HAP-1 (cell line): ENCODE results near the gene TPRG1L.

Experiments used
- DNase-seq, 2 experiments: peaks; one replicate each; pipeline ENCODE4 v3.0.0-alpha.2; 2016 to 2020; ENCODE audit warnings: low spot score in 2 of 2
- H3K27me3 ChIP-seq: fragments of 250-450 bp; sonication (Bioruptor Pico); 2 replicates; pipeline ENCODE4 v1.5.1; 2020; ENCODE audit warnings: low read depth, mild to moderate bottlenecking, moderate library complexity
- H3K36me3 ChIP-seq: fragments of 250-450 bp; sonication (Bioruptor Pico); replicated peaks from 2 replicates; pipeline ENCODE4 v1.5.1; 2020; ENCODE audit warnings: mild to moderate bottlenecking
- H3K4me1 ChIP-seq: fragments of 250-450 bp; sonication (Bioruptor Pico); 2 replicates; pipeline ENCODE4 v1.5.1; 2020; ENCODE audit warnings: mild to moderate bottlenecking
- H3K4me3 ChIP-seq: fragments of 250-450 bp; sonication (Bioruptor Pico); 2 replicates; pipeline ENCODE4 v1.5.1; 2020; ENCODE audit warnings: mild to moderate bottlenecking, moderate library complexity
- H3K9me3 ChIP-seq: fragments of 250-450 bp; sonication (Bioruptor Pico); 2 replicates; pipeline ENCODE4 v1.5.1; 2020; ENCODE audit warnings: mild to moderate bottlenecking, moderate library complexity
- in situ Hi-C: fragments of 300-500 bp; cut with MboI; formaldehyde crosslinking; loops from 3 replicates; pipeline ENCODE4 v1.14.3; 2020; ENCODE audit warnings: low sequenced_read_pairs, inconsistent platforms, mixed read lengths

The TPRG1L gene

GRCh38 chr1:3598522-3599285 is 26.1 kb upstream of the TPRG1L start:
- Histone ChIP-seq H3K4me1 (no peaks in the 10 kb centered on the region), H3K36me3 (no peaks in the 10 kb centered on the region), H3K4me3 (no peak overlapping the region), H3K9me3 (no peaks in the 10 kb centered on the region), H3K27me3 (no peaks in the 10 kb centered on the region)
- no peak for DNase-seq
- in situ Hi-C loops = no loop called here

DNA sequence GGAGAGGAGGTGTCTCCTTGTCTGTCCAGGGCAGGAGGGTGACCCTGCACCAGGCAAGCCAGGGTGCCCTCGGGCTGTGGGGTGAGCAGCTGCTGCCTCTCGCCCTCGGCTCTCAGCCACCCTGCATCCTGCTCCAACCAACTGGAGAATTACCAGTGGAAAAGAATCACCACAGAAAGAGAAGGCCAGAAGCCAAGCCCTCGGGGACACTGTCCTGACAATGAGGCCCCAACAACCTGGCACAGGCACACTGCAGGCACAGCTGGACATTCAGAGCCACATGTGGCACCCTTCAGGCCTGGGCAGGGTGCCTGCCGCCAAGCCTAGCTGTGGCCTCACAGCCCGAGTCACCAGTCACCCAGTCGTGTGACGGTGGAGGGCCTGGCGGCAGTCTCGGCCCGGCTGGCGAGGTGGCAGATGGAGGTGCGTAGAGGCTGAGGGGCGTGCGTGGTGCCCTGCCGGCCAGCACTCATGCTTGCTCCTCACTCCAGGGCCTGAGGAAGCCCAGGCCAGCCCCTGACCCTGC is 25.5 kb upstream of the TPRG1L start:
- H3K9me3 ChIP-seq = no peaks in the 10 kb centered on the region
- H3K36me3 ChIP-seq = no peaks in the 10 kb centered on the region
- H3K4me1 ChIP-seq = no peaks in the 10 kb centered on the region
- no peaks in the 10 kb centered on the region for H3K27me3 ChIP-seq
- in situ Hi-C loops = no loop called here
- no peak for DNase-seq
- H3K4me3 ChIP-seq = no peak overlapping the region

GRCh38 chr1:3599816-3600215 is 25.0 kb upstream of the TPRG1L start:
- no peaks in the 10 kb centered on the region for H3K9me3 ChIP-seq
- in situ Hi-C loops = no loop called here
- DNase-seq = no peak
- H3K36me3 ChIP-seq = no peaks in the 10 kb centered on the region
- H3K4me3 ChIP-seq = no peak overlapping the region
- no peaks in the 10 kb centered on the region for H3K4me1 ChIP-seq
- no peaks in the 10 kb centered on the region for H3K27me3 ChIP-seq

DNA sequence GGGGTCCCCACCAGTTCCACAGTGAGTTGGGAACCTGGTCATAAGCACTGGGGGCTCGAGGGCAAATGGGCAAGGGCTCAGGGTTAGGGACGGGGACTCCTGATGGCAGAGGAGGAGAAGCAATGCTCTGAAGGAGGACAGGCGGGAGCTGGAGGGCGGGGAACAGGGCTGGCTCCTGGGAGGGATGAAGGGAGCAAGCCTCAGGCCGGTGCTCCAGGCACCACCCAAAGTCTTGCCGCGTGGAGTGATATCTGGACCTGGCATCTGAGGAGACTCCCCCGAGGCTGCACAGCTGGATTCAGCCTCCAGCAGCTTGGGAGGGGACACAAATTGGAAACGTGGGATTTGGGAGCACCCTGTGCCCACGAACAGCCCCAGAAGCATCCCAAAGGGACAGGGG is 24.5 kb upstream of the TPRG1L start:
- no peaks in the 10 kb centered on the region for H3K9me3 ChIP-seq
- H3K4me3 ChIP-seq = no peak overlapping the region
- H3K36me3 ChIP-seq = no peaks in the 10 kb centered on the region
- DNase-seq = no peak
- in situ Hi-C loops = no loop called here
- H3K4me1 ChIP-seq = no peaks in the 10 kb centered on the region
- H3K27me3 ChIP-seq = no peaks in the 10 kb centered on the region

- no peak for DNase-seq
- H3K27me3 ChIP-seq = no peaks in the 10 kb centered on the region
- no peaks in the 10 kb centered on the region for H3K9me3 ChIP-seq
- no peaks in the 10 kb centered on the region for H3K36me3 ChIP-seq
- in situ Hi-C loops = no loop called here
- H3K4me3 ChIP-seq = no peak overlapping the region
- no peaks in the 10 kb centered on the region for H3K4me1 ChIP-seq
These were observed 23.1 kb upstream of the TPRG1L start for GRCh38 chr1:3601743-3602142.

GRCh38 chr1:3602375-3602774 is 22.4 kb upstream of the TPRG1L start:
- Histone ChIP-seq H3K27me3 (no peaks in the 10 kb centered on the region), H3K36me3 (no peaks in the 10 kb centered on the region), H3K4me3 (no peak overlapping the region), H3K9me3 (no peaks in the 10 kb centered on the region), H3K4me1 (no peaks in the 10 kb centered on the region)
- no peak for DNase-seq
- in situ Hi-C loops = no loop called here

GRCh38 chr1:3603156-3603555 is 21.7 kb upstream of the TPRG1L start:
- no peaks in the 10 kb centered on the region for H3K4me1 ChIP-seq
- H3K36me3 ChIP-seq = no peaks in the 10 kb centered on the region
- H3K27me3 ChIP-seq = no peaks in the 10 kb centered on the region
- H3K4me3 ChIP-seq = no peak overlapping the region
- in situ Hi-C loops = no loop called here
- no peaks in the 10 kb centered on the region for H3K9me3 ChIP-seq
- no peak for DNase-seq

DNA sequence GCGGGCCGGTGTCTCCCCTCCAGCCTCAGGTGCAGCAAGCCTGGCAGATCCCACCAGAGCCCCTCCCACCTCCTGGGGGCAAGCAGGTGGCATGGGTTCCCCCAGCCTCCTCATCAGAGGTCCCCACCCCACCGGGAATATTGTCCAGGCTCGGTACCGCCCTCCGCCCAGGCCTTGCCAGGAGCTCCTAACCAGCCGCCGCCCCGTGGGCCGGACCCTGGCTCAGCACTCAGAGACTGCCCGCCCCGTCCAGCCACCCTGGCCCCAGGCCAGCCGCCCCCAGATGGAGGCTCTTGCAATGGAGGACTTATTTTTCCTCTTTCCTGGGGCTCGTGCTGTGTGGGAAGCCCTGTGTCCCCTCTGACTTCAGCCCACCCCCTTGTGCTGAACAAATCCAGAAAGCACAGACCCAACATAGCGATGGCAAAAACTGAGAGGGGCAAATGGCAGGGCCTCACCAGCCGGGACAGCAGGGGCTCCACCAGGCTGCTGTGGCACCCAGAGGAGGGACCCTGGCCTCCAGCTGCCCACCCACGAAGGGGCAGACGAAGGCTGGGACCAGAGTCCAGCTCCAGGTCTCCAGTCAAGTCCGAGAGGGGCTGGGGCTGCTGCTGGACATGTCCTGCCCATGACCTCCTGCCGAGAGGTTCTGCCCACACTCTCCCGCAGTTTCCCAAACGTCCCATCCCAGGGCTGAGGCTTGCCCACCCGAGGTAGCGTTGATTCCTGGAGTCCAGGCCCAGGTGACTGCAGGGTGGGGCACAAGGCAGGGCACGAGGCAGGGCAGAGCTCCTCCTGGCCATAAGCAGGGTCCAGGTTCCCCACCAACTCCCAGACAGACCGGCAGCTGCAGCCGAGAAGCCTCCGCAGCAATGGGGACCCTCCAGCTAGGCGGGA is 21.0 kb upstream of the TPRG1L start:
- Histone ChIP-seq H3K4me3 (no peak overlapping the region), H3K9me3 (no peaks in the 10 kb centered on the region), H3K36me3 (no peaks in the 10 kb centered on the region), H3K27me3 (no peaks in the 10 kb centered on the region), H3K4me1 (no peaks in the 10 kb centered on the region)
- no peak for DNase-seq
- in situ Hi-C loops = no loop called here

GRCh38 chr1:3604468-3604974 is 20.3 kb upstream of the TPRG1L start:
- H3K36me3 ChIP-seq = no peaks in the 10 kb centered on the region
- H3K4me1 ChIP-seq = no peaks in the 10 kb centered on the region
- no peaks in the 10 kb centered on the region for H3K9me3 ChIP-seq
- H3K27me3 ChIP-seq = no peaks in the 10 kb centered on the region
- DNase-seq = no peak
- H3K4me3 ChIP-seq = no peak overlapping the region
- in situ Hi-C loops = no loop called here

DNA sequence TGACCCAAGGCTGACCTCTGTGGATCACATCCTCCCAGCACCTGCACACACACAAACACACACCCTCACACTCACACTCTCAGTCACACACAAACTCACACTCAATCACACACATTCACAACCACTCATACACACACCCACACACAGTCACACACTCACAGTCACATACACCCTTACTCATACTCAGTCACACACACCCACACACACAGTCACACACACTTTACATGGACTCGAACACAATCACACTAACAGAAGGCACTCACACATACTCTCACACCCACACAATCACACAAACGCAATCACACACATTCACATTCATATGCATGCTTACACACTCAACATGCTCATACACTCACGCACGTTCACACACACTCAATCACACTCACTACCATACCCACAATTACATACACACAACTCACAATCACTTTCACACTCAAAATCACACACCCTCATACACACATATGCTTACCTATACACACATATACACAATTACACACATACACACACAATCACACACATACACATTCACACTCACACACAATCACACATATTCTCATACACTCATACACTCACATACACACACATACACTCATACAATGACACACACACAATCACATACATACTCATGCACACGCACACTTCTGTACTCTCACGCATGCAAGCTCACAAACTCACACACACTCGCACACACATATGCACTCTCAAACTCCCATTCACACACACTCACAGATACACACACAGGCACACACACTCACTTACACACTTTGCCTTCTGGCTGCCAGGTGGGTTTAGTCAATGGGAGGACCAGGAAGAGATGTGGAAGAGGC is 19.6 kb upstream of the TPRG1L start:
- Histone ChIP-seq H3K27me3 (no peaks in the 10 kb centered on the region), H3K36me3 (no peaks in the 10 kb centered on the region), H3K4me3 (no peak overlapping the region), H3K9me3 (no peaks in the 10 kb centered on the region), H3K4me1 (no peaks in the 10 kb centered on the region)
- in situ Hi-C loops = no loop called here
- DNase-seq = no peak

- DNase-seq = no peak
- in situ Hi-C loops = no loop called here
- Histone ChIP-seq H3K4me3 (no peak overlapping the region), H3K4me1 (peaks cover 3% of the 10 kb centered on the region; the same call in 1 of the 2 replicates), H3K9me3 (no peaks in the 10 kb centered on the region; the same call in 1 of the 2 replicates), H3K36me3 (no peaks in the 10 kb centered on the region), H3K27me3 (peaks cover 2% of the 10 kb centered on the region; the same call in 1 of the 2 replicates)
These were observed 17.8 kb upstream of the TPRG1L start for GRCh38 chr1:3606779-3607702.

DNA sequence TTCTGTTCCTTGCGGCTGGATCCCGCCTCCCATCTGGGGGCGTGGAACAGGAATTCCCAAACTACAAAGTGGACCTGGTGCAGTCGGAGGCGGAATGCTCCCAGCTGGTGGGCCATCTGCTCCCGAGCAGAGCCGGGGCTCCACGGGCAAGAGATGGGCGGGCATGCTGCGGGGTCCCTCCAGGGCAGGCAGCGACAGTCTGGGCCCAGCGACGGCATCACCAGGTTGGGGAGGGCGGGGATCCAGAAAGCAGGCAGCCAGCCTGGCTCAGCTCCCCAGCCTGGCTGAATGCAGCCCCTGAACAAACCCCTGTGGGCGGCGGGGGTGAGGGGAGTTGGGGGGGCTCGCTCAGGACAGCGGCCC is 17.1 kb upstream of the TPRG1L start:
- DNase-seq = no peak
- in situ Hi-C loops = no loop called here
- H3K4me3 ChIP-seq = no peak overlapping the region
- no peaks in the 10 kb centered on the region for H3K36me3 ChIP-seq
- H3K27me3 ChIP-seq = peaks cover 3% of the 10 kb centered on the region; the same call in 1 of the 2 replicates
- H3K9me3 ChIP-seq = no peaks in the 10 kb centered on the region; the same call in 1 of the 2 replicates
- peaks cover 4% of the 10 kb centered on the region; the same call in 1 of the 2 replicates for H3K4me1 ChIP-seq
